Epithelial cell of esophagus (primary cell): ENCODE results near the gene RAB40C.

Source experiments
- DNase-seq: peaks from one replicate; pipeline ENCODE4 v3.0.0; 2010; ENCODE audit warnings: low read depth
- H3K4me3 ChIP-seq: 2 replicates; pipeline ENCODE4 v1.5.1; 2011; ENCODE audit warnings: mild to moderate bottlenecking, low read length, control low read depth
- TF ChIP-seq, protein P1 (sequence below): IDR thresholded peaks from 2 replicates; pipeline ENCODE4 v1.5.1; 2011; ENCODE audit warnings: low read depth, mild to moderate bottlenecking, low read length, control low read depth, inconsistent platforms; ENCODE audit not compliant: insufficient read depth; ENCODE audit errors: missing control alignments

Gene RAB40C

DNA sequence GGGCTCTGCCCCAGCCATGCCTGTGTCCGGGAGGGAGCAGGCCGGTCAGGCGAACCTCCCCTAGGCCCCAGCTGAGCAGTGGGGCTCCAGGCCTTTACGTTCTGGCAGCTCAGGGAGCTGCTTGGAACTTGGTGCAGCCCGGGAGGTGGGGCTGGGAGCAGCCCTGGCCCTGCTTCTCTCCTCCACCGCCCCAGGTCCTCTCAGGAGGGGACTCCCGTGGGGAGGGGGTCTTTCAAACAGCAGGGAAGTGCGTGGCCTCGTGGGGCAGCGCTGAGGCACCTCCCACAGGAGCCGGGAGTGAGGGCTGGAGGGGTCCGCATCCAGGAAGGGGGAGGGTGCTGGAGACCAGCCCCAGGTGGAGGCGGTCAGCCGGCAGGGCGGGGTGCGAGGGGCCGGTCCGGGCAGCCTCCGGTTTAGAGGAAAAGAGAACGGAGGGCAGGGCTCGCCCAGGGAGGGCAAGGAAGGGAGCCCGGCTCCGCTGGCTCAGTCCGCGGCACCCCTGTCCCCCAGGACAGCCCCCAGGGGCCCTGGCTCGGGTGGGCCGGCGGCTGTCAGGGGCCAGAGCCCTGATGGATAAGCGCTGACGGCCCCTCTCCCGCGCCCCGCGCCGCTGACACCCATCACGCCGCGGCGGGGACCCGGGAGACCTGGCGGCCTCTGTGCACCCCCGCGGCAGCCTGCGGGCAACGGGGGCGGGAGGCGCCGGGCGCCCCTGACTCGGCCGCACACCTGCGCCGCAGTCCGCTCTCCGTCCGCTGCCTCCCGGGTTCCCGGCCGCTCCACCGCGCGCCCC lies 30.3 kb upstream of the RAB40C start:
- TF ChIP-seq, protein P1, sequence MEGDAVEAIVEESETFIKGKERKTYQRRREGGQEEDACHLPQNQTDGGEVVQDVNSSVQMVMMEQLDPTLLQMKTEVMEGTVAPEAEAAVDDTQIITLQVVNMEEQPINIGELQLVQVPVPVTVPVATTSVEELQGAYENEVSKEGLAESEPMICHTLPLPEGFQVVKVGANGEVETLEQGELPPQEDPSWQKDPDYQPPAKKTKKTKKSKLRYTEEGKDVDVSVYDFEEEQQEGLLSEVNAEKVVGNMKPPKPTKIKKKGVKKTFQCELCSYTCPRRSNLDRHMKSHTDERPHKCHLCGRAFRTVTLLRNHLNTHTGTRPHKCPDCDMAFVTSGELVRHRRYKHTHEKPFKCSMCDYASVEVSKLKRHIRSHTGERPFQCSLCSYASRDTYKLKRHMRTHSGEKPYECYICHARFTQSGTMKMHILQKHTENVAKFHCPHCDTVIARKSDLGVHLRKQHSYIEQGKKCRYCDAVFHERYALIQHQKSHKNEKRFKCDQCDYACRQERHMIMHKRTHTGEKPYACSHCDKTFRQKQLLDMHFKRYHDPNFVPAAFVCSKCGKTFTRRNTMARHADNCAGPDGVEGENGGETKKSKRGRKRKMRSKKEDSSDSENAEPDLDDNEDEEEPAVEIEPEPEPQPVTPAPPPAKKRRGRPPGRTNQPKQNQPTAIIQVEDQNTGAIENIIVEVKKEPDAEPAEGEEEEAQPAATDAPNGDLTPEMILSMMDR: no peak
- no peak for DNase-seq
- no peak overlapping the region for H3K4me3 ChIP-seq

DNA sequence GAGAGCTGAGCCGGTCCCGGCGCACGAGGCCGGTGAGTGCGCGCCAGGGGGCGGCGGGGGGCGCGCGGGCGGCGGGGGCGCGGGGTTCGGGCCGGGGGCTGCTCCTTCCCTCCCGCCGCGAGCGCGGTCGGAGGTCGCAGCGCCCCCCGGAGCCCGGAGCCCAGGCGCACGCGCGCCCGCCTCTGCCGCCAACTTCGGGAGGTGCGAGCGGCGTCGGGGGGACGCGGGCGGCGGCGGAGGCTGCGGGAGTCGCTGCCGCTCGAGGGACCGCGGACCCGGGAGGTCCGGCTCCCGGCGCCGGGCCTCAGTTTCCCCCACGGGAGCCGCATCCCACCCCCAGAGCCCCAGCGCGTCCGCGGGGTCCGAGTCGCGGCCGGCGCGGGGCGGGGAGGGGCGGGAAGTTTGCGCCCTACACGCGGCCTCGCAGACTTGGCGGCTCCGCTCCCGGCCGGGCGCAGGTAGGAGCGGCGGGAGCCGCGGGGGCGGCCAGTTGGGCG lies 29.6 kb upstream of the RAB40C start, which contains the start of gene PRR35:
Gene PRR35, plus strand, starts transcription at position 191 of the 497 bp plus-strand sequence. CDS start 2,901 bp downstream, outside the sequence.
- TF ChIP-seq, protein P1: no peak
- H3K4me3 ChIP-seq: no peak within 1 kb of the TSS
- no peak for DNase-seq

DNA sequence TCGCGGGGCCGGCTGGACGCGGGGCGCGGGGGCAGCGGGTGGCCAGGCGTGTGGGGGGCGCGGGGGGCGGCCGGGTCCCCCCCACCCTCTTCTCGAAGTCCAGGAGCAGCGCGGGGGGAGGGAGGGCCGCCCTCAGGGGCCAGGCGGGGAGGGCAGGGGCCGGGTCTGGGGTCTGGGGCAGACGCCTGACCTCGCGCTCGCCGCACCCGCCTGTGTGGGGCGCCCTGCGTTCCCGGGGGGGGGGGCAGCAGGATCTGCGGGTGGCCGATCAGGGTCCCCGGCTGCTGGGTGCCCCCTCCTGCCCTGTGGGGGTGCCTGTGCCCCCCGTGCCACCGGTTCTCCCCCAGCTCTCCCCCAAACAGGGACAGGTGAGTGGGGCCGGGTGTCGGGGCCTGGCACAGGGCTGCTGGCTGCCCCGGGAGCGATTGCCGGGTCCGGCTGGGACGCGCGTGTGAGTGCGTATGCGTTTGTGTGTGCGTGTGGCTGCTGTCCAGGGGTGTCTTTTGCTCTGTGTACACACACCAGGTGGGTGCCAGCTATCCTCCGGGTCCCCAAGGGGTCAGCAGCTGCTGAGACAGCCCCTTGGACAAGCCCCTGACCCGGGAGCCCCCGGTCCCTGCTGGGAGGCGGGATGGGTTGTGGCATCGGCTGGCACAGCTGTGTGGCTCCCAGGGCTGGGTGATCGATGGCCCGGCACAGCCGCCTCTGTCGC lies 29.0 kb upstream of the RAB40C start:
- TF ChIP-seq, protein P1: no peak
- no peak for DNase-seq
- H3K4me3 ChIP-seq: no peak overlapping the region

DNA sequence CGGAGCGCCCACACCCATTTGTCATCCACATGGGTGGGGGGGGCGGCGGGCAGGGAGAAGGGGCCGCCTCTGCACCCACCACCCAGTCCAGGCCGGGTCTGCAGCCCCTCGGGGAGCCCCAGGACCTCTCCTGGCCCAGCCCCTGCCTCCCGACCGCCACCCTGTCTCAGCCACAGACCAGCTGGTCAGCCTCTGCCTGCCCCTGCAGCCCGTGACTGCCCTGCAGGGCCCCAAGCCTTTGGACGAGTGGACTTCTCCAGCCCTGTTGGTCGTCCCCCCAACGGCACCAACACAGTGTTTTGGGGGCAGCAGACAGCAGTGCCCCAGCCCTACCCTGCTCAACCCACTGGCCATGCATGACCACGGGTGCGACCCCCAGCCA lies 28.5 kb upstream of the RAB40C start:
- DNase-seq: no peak

DNA sequence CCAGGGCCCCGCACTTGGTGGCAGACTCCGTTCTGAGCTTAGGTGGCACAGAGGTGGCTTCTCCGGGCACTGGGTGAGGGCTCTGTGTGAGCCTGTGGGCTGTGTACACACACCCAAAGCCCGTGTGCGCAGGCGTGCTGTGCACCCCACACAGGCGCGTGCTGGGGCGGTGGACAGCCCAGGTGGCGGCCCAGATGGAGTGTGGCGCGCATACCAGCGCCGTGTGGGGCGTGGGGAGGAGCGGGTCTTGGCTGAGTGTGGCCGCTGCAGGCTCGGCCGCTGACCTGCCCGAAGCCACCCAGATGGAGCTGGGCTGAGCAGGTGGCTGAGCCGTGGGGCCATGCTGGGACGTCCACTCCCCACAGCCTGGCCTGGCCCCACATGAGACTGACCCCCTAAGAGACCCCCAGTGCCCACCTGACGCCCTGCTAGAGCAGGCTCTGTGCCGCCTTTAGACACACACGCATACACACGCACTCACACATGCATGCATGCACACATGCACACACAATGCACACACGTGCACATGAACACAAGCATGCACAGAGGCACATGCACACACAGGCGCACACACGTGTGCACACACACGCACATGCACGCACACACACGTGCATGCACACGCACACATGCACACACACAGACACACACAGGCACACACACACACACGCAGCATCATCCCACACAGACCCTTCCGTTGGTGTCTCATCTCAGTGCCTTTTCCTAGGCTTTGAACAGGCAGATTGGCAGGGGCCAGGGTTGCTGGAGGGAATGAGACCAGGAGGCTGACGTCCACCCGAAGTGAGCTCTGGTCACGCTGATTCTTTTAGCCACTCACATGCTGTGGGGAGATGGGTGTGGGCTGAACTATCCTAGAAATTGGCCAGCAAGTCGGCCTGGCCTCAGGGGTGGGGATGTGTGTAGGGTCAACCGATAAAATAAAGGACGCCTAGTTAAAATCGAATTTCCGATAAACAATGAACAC lies 27.6 kb upstream of the RAB40C start:
- no peak overlapping the region for H3K4me3 ChIP-seq
- no peak for DNase-seq
- TF ChIP-seq, protein P1: no peak

More for the DNA sequence above, 28.5 kb upstream of the RAB40C start:
- H3K4me3 ChIP-seq: no peak overlapping the region
- TF ChIP-seq, protein P1: no peak

DNA sequence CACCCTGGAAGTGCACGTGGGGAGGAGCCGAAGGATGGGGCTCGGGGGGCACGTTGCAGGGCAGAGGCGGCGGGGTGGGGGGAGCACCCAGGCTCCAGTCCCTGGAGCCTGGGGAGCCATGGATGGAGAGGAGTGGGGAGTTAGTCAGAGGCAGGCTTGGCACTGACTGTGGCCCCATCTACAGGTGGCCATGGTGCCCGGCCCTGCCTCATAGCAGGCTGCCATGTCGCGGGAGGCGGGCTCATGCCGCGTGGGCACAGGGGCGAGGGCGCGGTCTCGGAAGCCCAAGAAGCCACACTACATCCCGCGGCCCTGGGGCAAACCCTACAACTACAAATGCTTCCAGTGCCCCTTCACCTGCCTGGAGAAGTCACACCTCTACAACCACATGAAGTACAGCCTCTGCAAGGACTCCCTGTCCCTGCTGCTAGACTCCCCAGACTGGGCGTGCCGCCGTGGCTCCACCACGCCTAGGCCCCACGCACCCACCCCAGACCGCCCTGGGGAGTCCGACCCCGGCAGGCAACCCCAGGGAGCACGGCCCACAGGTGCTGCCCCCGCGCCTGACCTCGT lies 26.7 kb upstream of the RAB40C start:
- no peak for DNase-seq
- TF ChIP-seq, protein P1: no peak
- H3K4me3 ChIP-seq: no peak overlapping the region
